ENCODE measurements around the gene CHCHD6. TPM values are rescaled to one million over a fixed set of nuclear protein-coding genes. Genes with fewer than 3 reads are reported as not detected.

CHCHD6 gene
- total RNA-seq, 1 experiment from 2014 or later, result 33.0 TPM

DNA sequence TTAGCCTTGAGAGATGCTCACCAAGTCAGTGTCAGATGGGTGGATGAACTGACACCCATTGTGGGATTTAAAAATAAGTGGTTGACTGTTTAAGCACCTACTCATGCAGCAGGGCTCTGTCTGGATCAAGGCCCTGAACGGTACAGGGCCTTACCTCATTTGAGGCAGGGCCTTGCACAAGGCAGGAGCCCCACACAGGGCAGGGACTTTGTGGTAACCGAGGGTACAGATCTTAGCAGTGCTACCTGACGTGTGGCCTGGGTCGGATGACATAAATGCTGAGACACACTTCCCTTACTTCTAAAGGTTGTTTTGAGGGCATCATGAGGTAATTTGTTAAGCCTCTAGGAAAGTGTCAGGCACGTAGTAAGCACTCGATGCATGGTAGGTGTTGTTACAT is 219.4 kb downstream of the CHCHD6 start:
- POLR2A ChIA-PET (ENCODE audit: unreplicated experiment), result no interaction called here
- no peak for DNase-seq

DNA sequence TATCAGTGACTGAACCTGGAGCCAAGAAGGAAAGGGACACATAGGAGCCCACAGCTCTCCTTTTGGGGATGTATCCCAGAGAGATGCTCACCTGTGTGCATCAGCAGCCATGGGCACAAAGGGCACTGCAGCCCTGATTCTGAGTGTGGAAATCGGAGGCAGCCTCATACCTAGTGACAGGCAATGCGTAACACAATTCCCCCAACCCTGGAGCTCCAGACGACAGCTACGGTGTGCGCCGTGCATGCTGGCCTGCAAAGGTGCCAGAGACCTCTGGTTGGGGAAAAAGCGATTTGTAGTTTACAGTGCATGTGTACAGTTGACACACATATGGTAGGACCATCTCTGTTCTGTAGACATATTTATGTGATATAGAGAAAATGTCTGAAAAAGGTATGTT is 219.9 kb downstream of the CHCHD6 start:
- H3K27me3 ChIP-seq (ENCODE audit: low read length), result no peaks in the 10 kb centered on the region
- H3K4me3 ChIP-seq (ENCODE audit: low read length), result no peak overlapping the region
- H3K79me2 ChIP-seq (ENCODE audit: low read length), result no peaks in the 10 kb centered on the region
- DNase-seq (no peak), ATAC-seq (no peak)
- H2AFZ ChIP-seq (ENCODE audit: low read length), result no peak overlapping the region
- H3K9ac ChIP-seq (ENCODE audit: low read length), result no peak overlapping the region
- POLR2A ChIA-PET (ENCODE audit: unreplicated experiment), result no interaction called here
- CTCF ChIA-PET, result no interaction called here
- intact Hi-C loops (cut with micrococcal nuclease), result no loop called here
- H3K4me1 ChIP-seq (ENCODE audit: insufficient read depth, low read length), result peaks cover 31% of the 10 kb centered on the region
- H3K36me3 ChIP-seq (ENCODE audit: low read depth, low read length), result no peaks in the 10 kb centered on the region
- H3K4me2 ChIP-seq (ENCODE audit: low read length), result no peak overlapping the region
- H3K9me2 ChIP-seq (replicated peaks; ENCODE audit: low read length), result no peaks in the 10 kb centered on the region
- H3K9me3 ChIP-seq (ENCODE audit: low read length), result no peaks in the 10 kb centered on the region
- no peaks in the 10 kb centered on the region for H3F3A ChIP-seq (ENCODE audit: low read length, unreplicated experiment)
- H3K27ac ChIP-seq (ENCODE audit: low read length), result no peak overlapping the region
- BruUV-seq (replicated peaks), result no TSS peak
- no peaks in the 10 kb centered on the region for H4K20me1 ChIP-seq (ENCODE audit: low read length)
- TF ChIP-seq CTCF (conservative IDR thresholded peaks at IDR 0.05; ENCODE audit: low read depth, low read length) (no peak), EZH2 (IDR thresholded peaks at IDR 0.05; ENCODE audit: low read length, unreplicated experiment) (no peak), EZH2phosphoT487 (IDR thresholded peaks at IDR 0.05; ENCODE audit: borderline replicate concordance, low read length) (no peak)

More for the DNA sequence above, 219.4 kb downstream of the CHCHD6 start:
- Histone ChIP-seq H3F3A (ENCODE audit: low read length, unreplicated experiment) (no peaks in the 10 kb centered on the region), H3K9me3 (ENCODE audit: low read length) (no peaks in the 10 kb centered on the region), H3K79me2 (ENCODE audit: low read length) (no peaks in the 10 kb centered on the region), H3K9me2 (replicated peaks; ENCODE audit: low read length) (no peaks in the 10 kb centered on the region), H3K27me3 (ENCODE audit: low read length) (no peaks in the 10 kb centered on the region), H3K27ac (ENCODE audit: low read length) (no peak overlapping the region), H3K4me1 (ENCODE audit: insufficient read depth, low read length) (peaks cover 26% of the 10 kb centered on the region), H3K4me2 (ENCODE audit: low read length) (no peak overlapping the region), H3K36me3 (ENCODE audit: low read depth, low read length) (no peaks in the 10 kb centered on the region), H3K4me3 (ENCODE audit: low read length) (no peak overlapping the region), H4K20me1 (ENCODE audit: low read length) (no peaks in the 10 kb centered on the region), H3K9ac (ENCODE audit: low read length) (no peak overlapping the region), H2AFZ (ENCODE audit: low read length) (no peak overlapping the region)
- ATAC-seq, result no peak
- BruUV-seq (replicated peaks), result no TSS peak
- intact Hi-C loops (cut with micrococcal nuclease), result no loop called here
- CTCF ChIA-PET, result no interaction called here
- TF ChIP-seq CTCF (conservative IDR thresholded peaks at IDR 0.05; ENCODE audit: low read depth, low read length) (no peak), EZH2 (IDR thresholded peaks at IDR 0.05; ENCODE audit: low read length, unreplicated experiment) (no peak), EZH2phosphoT487 (IDR thresholded peaks at IDR 0.05; ENCODE audit: borderline replicate concordance, low read length) (no peak)

GRCh38 chr3:126924458-126924857 is 220.4 kb downstream of the CHCHD6 start:
- H3K4me2 ChIP-seq (ENCODE audit: low read length), result no peak overlapping the region
- intact Hi-C loops (cut with micrococcal nuclease), result no loop called here
- POLR2A ChIA-PET (ENCODE audit: unreplicated experiment), result no interaction called here
- CTCF ChIA-PET, result no interaction called here
- no peak for DNase-seq
- no peak overlapping the region for H2AFZ ChIP-seq (ENCODE audit: low read length)
- H3K9me3 ChIP-seq (ENCODE audit: low read length), result no peaks in the 10 kb centered on the region
- no peaks in the 10 kb centered on the region for H4K20me1 ChIP-seq (ENCODE audit: low read length)
- H3K9me2 ChIP-seq (replicated peaks; ENCODE audit: low read length), result no peaks in the 10 kb centered on the region
- H3K4me1 ChIP-seq (ENCODE audit: insufficient read depth, low read length), result peaks cover 34% of the 10 kb centered on the region
- ATAC-seq, result no peak
- H3K4me3 ChIP-seq (ENCODE audit: low read length), result no peak overlapping the region
- TF ChIP-seq EZH2 (IDR thresholded peaks at IDR 0.05; ENCODE audit: low read length, unreplicated experiment) (no peak), EZH2phosphoT487 (IDR thresholded peaks at IDR 0.05; ENCODE audit: borderline replicate concordance, low read length) (no peak), CTCF (conservative IDR thresholded peaks at IDR 0.05; ENCODE audit: low read depth, low read length) (no peak)
- BruUV-seq (replicated peaks), result no TSS peak
- H3K79me2 ChIP-seq (ENCODE audit: low read length), result no peaks in the 10 kb centered on the region
- H3K27me3 ChIP-seq (ENCODE audit: low read length), result no peaks in the 10 kb centered on the region
- H3K27ac ChIP-seq (ENCODE audit: low read length), result no peak overlapping the region
- no peak overlapping the region for H3K9ac ChIP-seq (ENCODE audit: low read length)
- H3F3A ChIP-seq (ENCODE audit: low read length, unreplicated experiment), result no peaks in the 10 kb centered on the region
- no peaks in the 10 kb centered on the region for H3K36me3 ChIP-seq (ENCODE audit: low read depth, low read length)

Data from PC-3 (cell line).